HFFc6 (cell line): ENCODE measurements around the gene SORCS2. TPM values are rescaled to one million over a fixed set of nuclear protein-coding genes. Genes with fewer than 3 reads are reported as not detected.

ENCODE experiments used
- DNase-seq: peaks from one replicate; pipeline ENCODE4 v3.0.0-alpha.2; 2018
- H3K27ac Mint-ChIP-seq: 2 replicates; pipeline ENCODE4 v1.8.0; 2020; ENCODE audit warnings: mild to moderate bottlenecking, mixed read lengths
- H3K27me3 Mint-ChIP-seq: 2 replicates; pipeline ENCODE4 v1.8.0; 2021; ENCODE audit warnings: mild to moderate bottlenecking, moderate library complexity, mixed read lengths; ENCODE audit not compliant: insufficient read depth
- H3K36me3 Mint-ChIP-seq: 2 replicates; pipeline ENCODE4 v1.8.0; 2021; ENCODE audit warnings: low read depth, mixed read lengths
- H3K4me1 Mint-ChIP-seq: 2 replicates; pipeline ENCODE4 v1.8.0; 2020; ENCODE audit warnings: low read depth, mixed read lengths
- H3K4me3 Mint-ChIP-seq: 2 replicates; pipeline ENCODE4 v1.8.0; 2020; ENCODE audit warnings: mild to moderate bottlenecking, moderate library complexity, mixed read lengths
- H3K9me3 Mint-ChIP-seq: 2 replicates; pipeline ENCODE4 v1.8.0; 2020; ENCODE audit warnings: mild to moderate bottlenecking, mixed read lengths
- CTCF ChIP-seq: fragments of 200-600 bp; sonication (generic); IDR thresholded peaks from 2 replicates; pipeline ENCODE4 v1.5.0; 2021; ENCODE audit warnings: antibody characterized with exemption, mild to moderate bottlenecking
- total RNA-seq, 6 experiments: library from RNA; stranded (reverse); fragmentation: NEBNext Ultra II Directional; extraction: Animal tissue kit (Norgen Biotek cat#: 25700); gene quantifications; 2 replicates in 1 of 6; 3 replicates in 5 of 6; pipeline ENCODE4 v1.2.3, GENCODE V29; 2021

Gene SORCS2
- total RNA-seq, 6 experiments from 2014 or later = 0.05 to 0.15 (median 0.12) TPM; not detected in 3

GRCh38 chr4:7301126-7301785, 108.9 kb downstream of the SORCS2 start:
- DNase-seq = no peak
- Mint-ChIP-seq H3K27me3 (peaks cover 50% of the 10 kb centered on the region), H3K27ac (no peak overlapping the region)

GRCh38 chr4:7301846-7302630, 109.7 kb downstream of the SORCS2 start:
- Mint-ChIP-seq H3K9me3 (no peaks in the 10 kb centered on the region), H3K4me3 (no peak overlapping the region), H3K27me3 (peaks cover 54% of the 10 kb centered on the region)

More at GRCh38 chr4:7301126-7301785, 108.9 kb downstream of the SORCS2 start:
- no peaks in the 10 kb centered on the region for H3K4me1 Mint-ChIP-seq
- no peaks in the 10 kb centered on the region for H3K36me3 Mint-ChIP-seq
- no peaks in the 10 kb centered on the region for H3K9me3 Mint-ChIP-seq
- no peak for TF ChIP-seq CTCF
- H3K4me3 Mint-ChIP-seq = no peak overlapping the region

GRCh38 chr4:7302781-7303404, 110.6 kb downstream of the SORCS2 start:
- Mint-ChIP-seq H3K27me3 (peaks cover 62% of the 10 kb centered on the region), H3K27ac (no peak overlapping the region), H3K9me3 (no peaks in the 10 kb centered on the region), H3K4me1 (no peaks in the 10 kb centered on the region), H3K4me3 (no peak overlapping the region), H3K36me3 (no peaks in the 10 kb centered on the region)
- no peak for DNase-seq
- no peak for TF ChIP-seq CTCF

More at GRCh38 chr4:7301846-7302630, 109.7 kb downstream of the SORCS2 start:
- no peak overlapping the region for H3K27ac Mint-ChIP-seq
- no peaks in the 10 kb centered on the region for H3K36me3 Mint-ChIP-seq
- TF ChIP-seq CTCF = no peak
- no peak for DNase-seq
- no peaks in the 10 kb centered on the region for H3K4me1 Mint-ChIP-seq

- Mint-ChIP-seq H3K4me1 (no peaks in the 10 kb centered on the region), H3K4me3 (no peak overlapping the region), H3K36me3 (no peaks in the 10 kb centered on the region), H3K9me3 (no peaks in the 10 kb centered on the region), H3K27me3 (peaks cover 68% of the 10 kb centered on the region), H3K27ac (no peak overlapping the region)
- DNase-seq = no peak
- no peak for TF ChIP-seq CTCF
These were observed 111.2 kb downstream of the SORCS2 start for GRCh38 chr4:7303561-7303960.

- H3K27me3 Mint-ChIP-seq = peaks cover 69% of the 10 kb centered on the region
- no peak overlapping the region for H3K27ac Mint-ChIP-seq
These were observed 112.1 kb downstream of the SORCS2 start for GRCh38 chr4:7304436-7304835.

More at GRCh38 chr4:7304436-7304835, 112.1 kb downstream of the SORCS2 start:
- Mint-ChIP-seq H3K4me3 (no peak overlapping the region), H3K9me3 (no peaks in the 10 kb centered on the region), H3K36me3 (no peaks in the 10 kb centered on the region), H3K4me1 (no peaks in the 10 kb centered on the region)
- DNase-seq = no peak
- no peak for TF ChIP-seq CTCF
